Measurements from ENCODE around the gene CCDC102A. TPM values are rescaled to one million over a fixed set of nuclear protein-coding genes. Genes with fewer than 3 reads are reported as not detected.

CCDC102A gene
- total and polyA plus RNA-seq, 11 donors: 3.3 to 17.0 (median 6.8) TPM

DNA sequence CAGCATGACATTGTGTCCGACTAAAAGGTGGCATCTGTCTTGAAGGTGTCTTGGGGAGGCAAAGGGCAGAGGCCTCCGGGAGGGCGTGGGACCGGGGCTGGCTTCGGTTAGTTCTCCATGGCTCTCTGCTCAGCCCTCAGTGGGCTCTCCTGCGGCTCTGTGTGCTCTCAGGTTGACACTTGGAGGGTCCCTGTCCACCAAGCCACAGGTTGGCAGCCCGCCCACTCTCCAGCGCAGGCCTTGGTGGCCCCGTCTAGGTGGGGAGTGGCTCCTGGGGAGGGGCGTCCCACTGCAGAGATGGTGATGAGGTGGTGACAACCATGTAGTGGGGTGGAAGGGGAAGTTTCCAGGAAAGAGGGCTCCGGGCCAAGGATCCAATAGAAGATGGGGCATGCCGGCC, 37.7 kb upstream of the CCDC102A start:
- H3K27ac ChIP-seq: no peak overlapping the region
- peaks cover 0 to 4% (median 0%) of the 10 kb centered on the region in 12 donors for H3K4me1 ChIP-seq
- no peak for TF ChIP-seq POLR2A (IDR thresholded peaks at IDR 0.05)
- no peak for DNase-seq
- H3K9me3 ChIP-seq: no peaks in the 10 kb centered on the region
- peaks cover 0 to 17% (median 7%) of the 10 kb centered on the region in 9 donors for H3K27me3 ChIP-seq
- intact Hi-C loops (cut with DNase I): loop anchor here in 6 of 10 donors (10.0 kb wide), 3 partner anchors 291 to 431 kb away; partner anchors contain the start of genes USB1 (in 6 of the 6) and ZNF319 (in 6 of the 6)
- no peak overlapping the region for H3K4me3 ChIP-seq
- 76 to 84% (median 83%) methylated on average over 12 of the region's 12 CpGs for WGBS, 4 donors
- no peak for ATAC-seq
- H3K36me3 ChIP-seq: no peaks in the 10 kb centered on the region

- Histone ChIP-seq H3K36me3 (no peaks in the 10 kb centered on the region), H3K4me3 (no peak overlapping the region), H3K4me1 (peaks cover 0 to 4% (median 0%) of the 10 kb centered on the region in 12 donors), H3K9me3 (no peaks in the 10 kb centered on the region), H3K27me3 (peaks cover 0 to 17% (median 3%) of the 10 kb centered on the region in 9 donors), H3K27ac (no peak overlapping the region)
- 78 to 86% (median 80%) methylated on average over 10 of the region's 10 CpGs for WGBS, 4 donors
- TF ChIP-seq POLR2A (IDR thresholded peaks at IDR 0.05): no peak
- TF ChIP-seq, protein P1, sequence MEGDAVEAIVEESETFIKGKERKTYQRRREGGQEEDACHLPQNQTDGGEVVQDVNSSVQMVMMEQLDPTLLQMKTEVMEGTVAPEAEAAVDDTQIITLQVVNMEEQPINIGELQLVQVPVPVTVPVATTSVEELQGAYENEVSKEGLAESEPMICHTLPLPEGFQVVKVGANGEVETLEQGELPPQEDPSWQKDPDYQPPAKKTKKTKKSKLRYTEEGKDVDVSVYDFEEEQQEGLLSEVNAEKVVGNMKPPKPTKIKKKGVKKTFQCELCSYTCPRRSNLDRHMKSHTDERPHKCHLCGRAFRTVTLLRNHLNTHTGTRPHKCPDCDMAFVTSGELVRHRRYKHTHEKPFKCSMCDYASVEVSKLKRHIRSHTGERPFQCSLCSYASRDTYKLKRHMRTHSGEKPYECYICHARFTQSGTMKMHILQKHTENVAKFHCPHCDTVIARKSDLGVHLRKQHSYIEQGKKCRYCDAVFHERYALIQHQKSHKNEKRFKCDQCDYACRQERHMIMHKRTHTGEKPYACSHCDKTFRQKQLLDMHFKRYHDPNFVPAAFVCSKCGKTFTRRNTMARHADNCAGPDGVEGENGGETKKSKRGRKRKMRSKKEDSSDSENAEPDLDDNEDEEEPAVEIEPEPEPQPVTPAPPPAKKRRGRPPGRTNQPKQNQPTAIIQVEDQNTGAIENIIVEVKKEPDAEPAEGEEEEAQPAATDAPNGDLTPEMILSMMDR (IDR thresholded peaks at IDR 0.05): no peak
- no peak for DNase-seq
- intact Hi-C loops (cut with DNase I): loop anchor here in 6 of 10 donors (10.0 kb wide), 3 partner anchors 292 to 432 kb away; partner anchors contain the start of genes USB1 (in 6 of the 6) and ZNF319 (in 6 of the 6)
- ATAC-seq: no peak
These were observed 36.8 kb upstream of the CCDC102A start for GRCh38 chr16:57572978-57573728.

- TF ChIP-seq POLR2A (IDR thresholded peaks at IDR 0.05): no peak
- TF ChIP-seq, protein P1 (IDR thresholded peaks at IDR 0.05): no peak
- no peaks in the 10 kb centered on the region for H3K4me1 ChIP-seq
- no peak overlapping the region for H3K4me3 ChIP-seq
- no peaks in the 10 kb centered on the region for H3K9me3 ChIP-seq
- peaks cover 0 to 11% (median 0%) of the 10 kb centered on the region in 9 donors for H3K27me3 ChIP-seq
- ATAC-seq (no peak), DNase-seq (no peak)
- H3K36me3 ChIP-seq: no peaks in the 10 kb centered on the region
- H3K27ac ChIP-seq: no peak overlapping the region
- 83 to 89% (median 87%) methylated on average over 9 of the region's 9 CpGs for WGBS, 4 donors
- intact Hi-C loops (cut with DNase I): loop anchor here in 6 of 10 donors (10.0 kb wide), 3 partner anchors 294 to 434 kb away; partner anchors contain the start of genes USB1 (in 6 of the 6) and ZNF319 (in 6 of the 6)
These were observed 34.7 kb upstream of the CCDC102A start for GRCh38 chr16:57571098-57571497.

DNA sequence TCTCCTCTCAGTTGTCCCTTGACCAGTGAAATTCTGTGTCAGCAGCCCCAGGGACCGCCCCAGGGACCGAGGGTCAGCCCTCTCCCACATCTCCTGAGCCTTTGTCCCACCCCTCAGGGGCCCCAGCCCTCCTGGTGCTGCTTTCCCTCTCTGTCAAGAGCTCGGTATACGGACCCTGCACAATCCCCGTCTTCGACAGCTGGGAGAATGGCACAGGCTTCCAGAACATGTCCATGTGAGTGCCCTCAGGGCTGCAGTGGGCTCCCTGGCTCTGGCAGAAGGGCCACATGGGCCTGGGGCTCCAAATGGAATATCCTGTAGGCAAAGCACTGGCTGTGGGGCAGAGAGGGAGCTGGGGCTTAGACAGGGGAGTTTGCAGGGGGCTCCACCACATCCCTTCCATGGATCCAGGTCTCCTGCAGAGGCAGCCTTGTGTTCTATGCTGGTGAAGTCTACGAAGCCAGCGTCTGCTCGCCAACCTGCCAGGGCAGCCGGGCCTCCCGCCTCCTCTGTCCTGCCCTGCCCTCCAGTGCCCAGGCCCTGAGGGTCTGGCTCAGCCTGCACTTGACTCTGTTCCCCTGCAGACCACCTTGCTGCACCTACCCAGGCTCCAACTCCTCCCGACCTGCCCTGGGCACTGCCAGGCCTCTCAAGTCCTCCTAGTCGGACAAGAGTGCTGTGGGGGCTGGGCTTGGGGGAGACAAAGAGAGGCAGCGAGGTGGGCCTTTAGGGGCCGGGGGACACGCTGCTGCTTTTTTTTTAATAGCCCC, 34.1 kb upstream of the CCDC102A start:
- ATAC-seq (no peak), DNase-seq (no peak)
- H3K36me3 ChIP-seq: no peaks in the 10 kb centered on the region
- no peak for TF ChIP-seq POLR2A (IDR thresholded peaks at IDR 0.05)
- TF ChIP-seq, protein P1 (IDR thresholded peaks at IDR 0.05): no peak
- no peak overlapping the region for H3K27ac ChIP-seq
- WGBS, 4 donors: 87 to 90% (median 88%) methylated on average over 11 to 16 of the region's 16 CpGs
- H3K27me3 ChIP-seq: peaks cover 0 to 11% (median 0%) of the 10 kb centered on the region in 9 donors
- H3K4me3 ChIP-seq: no peak overlapping the region
- intact Hi-C loops (cut with DNase I): loop anchor here in 6 of 10 donors (10.0 kb wide), 3 partner anchors 294 to 434 kb away; partner anchors contain the start of genes USB1 (in 6 of the 6) and ZNF319 (in 6 of the 6)
- H3K4me1 ChIP-seq: no peaks in the 10 kb centered on the region
- H3K9me3 ChIP-seq: no peaks in the 10 kb centered on the region
